Mesothelial cell of epicardium (in vitro differentiated cells): ENCODE results near the gene FAM163B. TPM values are rescaled to one million over a fixed set of nuclear protein-coding genes. Genes with fewer than 3 reads are reported as not detected.

ENCODE experiments used
- DNase-seq, 2 experiments: peaks; one replicate each; pipeline ENCODE4 v3.0.0; 2021; ENCODE audit warnings: low spot score in 2 of 2; ENCODE audit not compliant: unreplicated experiment in 2 of 2
- H3K27ac Mint-ChIP-seq: 2 replicates; pipeline ENCODE4 v1.8.0; 2021; ENCODE audit warnings: mixed read lengths
- H3K27me3 Mint-ChIP-seq: 2 replicates; pipeline ENCODE4 v1.8.0; 2021; ENCODE audit warnings: low read depth, mixed read lengths
- H3K36me3 Mint-ChIP-seq: 2 replicates; pipeline ENCODE4 v1.8.0; 2021; ENCODE audit warnings: mixed read lengths
- H3K4me1 Mint-ChIP-seq: 2 replicates; pipeline ENCODE4 v1.8.0; 2021; ENCODE audit warnings: mixed read lengths
- H3K4me3 Mint-ChIP-seq: 2 replicates; pipeline ENCODE4 v1.8.0; 2021; ENCODE audit warnings: mild to moderate bottlenecking, moderate library complexity, mixed read lengths
- H3K9me3 Mint-ChIP-seq: 2 replicates; pipeline ENCODE4 v1.8.0; 2021; ENCODE audit warnings: mixed read lengths
- total RNA-seq: library from RNA; stranded (reverse); gene quantifications from 3 replicates; pipeline ENCODE4 v1.2.1, GENCODE V29; 2021
- TF ChIP-seq, protein P1 (sequence below): fragments of 200-600 bp; sonication (generic); IDR thresholded peaks from one replicate; pipeline ENCODE4 v1.5.0; 2021; ENCODE audit warnings: antibody characterized with exemption; ENCODE audit not compliant: unreplicated experiment

Gene FAM163B
- total RNA-seq, 1 donor from 2014 or later = 0.72 TPM

DNA sequence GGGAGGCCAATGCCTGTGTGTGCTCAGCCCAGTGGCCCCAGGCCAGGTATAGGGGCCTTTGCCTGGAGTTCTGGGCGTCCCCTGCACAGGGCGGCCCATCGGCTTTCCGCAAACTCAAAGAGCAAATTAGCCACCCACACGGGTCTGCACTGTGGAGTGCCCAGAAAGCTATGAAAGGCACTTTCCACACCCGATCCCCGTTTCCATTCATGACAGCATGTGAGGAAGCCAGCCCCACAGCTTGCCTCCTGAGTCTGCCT lies 32.1 kb upstream of the FAM163B start:
- peaks cover 17% of the 10 kb centered on the region for H3K27me3 Mint-ChIP-seq
- no peak overlapping the region for H3K4me3 Mint-ChIP-seq
- H3K9me3 Mint-ChIP-seq = no peaks in the 10 kb centered on the region
- H3K27ac Mint-ChIP-seq = no peak overlapping the region
- DNase-seq = no peak
- TF ChIP-seq, protein P1, sequence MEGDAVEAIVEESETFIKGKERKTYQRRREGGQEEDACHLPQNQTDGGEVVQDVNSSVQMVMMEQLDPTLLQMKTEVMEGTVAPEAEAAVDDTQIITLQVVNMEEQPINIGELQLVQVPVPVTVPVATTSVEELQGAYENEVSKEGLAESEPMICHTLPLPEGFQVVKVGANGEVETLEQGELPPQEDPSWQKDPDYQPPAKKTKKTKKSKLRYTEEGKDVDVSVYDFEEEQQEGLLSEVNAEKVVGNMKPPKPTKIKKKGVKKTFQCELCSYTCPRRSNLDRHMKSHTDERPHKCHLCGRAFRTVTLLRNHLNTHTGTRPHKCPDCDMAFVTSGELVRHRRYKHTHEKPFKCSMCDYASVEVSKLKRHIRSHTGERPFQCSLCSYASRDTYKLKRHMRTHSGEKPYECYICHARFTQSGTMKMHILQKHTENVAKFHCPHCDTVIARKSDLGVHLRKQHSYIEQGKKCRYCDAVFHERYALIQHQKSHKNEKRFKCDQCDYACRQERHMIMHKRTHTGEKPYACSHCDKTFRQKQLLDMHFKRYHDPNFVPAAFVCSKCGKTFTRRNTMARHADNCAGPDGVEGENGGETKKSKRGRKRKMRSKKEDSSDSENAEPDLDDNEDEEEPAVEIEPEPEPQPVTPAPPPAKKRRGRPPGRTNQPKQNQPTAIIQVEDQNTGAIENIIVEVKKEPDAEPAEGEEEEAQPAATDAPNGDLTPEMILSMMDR = no peak
- no peaks in the 10 kb centered on the region for H3K36me3 Mint-ChIP-seq
- H3K4me1 Mint-ChIP-seq = no peaks in the 10 kb centered on the region

DNA sequence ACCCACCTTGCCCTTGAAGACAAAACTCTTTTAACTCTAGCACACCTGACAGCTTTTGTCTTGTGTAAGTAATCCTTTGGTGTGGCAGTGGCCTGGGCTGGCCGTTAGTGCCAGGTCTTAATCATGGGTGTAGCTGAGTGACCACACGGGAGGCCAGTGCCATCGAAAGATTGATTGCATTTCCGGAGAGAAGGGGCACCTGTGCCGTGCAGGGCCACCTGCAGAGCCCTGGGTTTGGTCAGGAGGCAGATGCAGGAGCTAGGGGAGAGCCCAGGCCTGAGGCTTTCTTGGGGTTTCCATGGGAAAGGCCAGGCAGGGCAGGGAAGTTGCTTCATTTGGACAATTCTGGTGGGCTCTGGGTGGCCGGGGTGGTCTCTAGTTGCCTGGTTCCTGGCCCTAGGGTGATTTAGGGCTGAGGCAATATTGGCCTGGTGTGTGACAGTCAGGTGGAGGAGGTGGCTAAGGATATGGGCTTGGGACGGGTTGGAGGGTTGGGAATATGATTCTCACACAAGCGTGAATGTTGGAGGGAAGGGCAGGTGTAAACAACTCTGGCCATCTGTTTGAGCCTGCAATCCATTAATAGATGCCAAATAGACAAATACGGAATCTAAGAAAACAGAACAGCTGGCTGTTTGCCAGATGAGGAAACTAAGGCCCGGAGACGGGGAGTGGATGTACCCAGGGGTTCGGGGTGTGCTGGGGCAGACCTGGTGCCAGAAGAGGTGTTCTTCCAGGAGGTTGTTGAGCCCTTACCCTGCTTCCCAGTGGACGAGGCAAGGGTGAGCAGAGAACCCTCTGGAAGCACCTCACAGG lies 31.6 kb upstream of the FAM163B start:
- Mint-ChIP-seq H3K27ac (no peak overlapping the region), H3K36me3 (no peaks in the 10 kb centered on the region), H3K9me3 (no peaks in the 10 kb centered on the region), H3K4me1 (no peaks in the 10 kb centered on the region), H3K27me3 (peaks cover 18% of the 10 kb centered on the region), H3K4me3 (no peak overlapping the region)
- no peak for DNase-seq
- TF ChIP-seq, protein P1 = no peak

DNA sequence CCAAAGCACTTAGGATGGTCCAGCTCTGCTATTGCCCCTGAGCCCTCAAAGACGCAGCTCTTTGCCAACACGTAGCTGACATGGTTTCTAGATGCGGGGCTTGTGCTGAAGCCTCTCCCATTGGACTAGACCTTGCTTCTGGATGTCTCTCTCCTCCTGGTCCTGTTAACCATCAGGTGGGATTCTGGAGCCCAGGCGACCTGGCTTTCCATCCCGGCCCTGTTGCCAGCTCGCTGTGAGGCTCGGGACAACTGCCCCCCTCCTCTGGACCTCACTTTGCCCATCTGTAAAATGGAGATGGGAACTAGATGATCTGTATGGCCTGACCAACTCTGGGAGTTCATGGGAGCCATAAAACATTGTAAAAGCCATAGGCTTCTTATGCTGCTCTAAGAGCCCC lies 31.0 kb upstream of the FAM163B start:
- Mint-ChIP-seq H3K4me3 (no peak overlapping the region), H3K27me3 (peaks cover 21% of the 10 kb centered on the region), H3K4me1 (peaks cover under 1% of the 10 kb centered on the region), H3K36me3 (no peaks in the 10 kb centered on the region), H3K27ac (no peak overlapping the region), H3K9me3 (no peaks in the 10 kb centered on the region)
- TF ChIP-seq, protein P1 = no peak
- no peak for DNase-seq

DNA sequence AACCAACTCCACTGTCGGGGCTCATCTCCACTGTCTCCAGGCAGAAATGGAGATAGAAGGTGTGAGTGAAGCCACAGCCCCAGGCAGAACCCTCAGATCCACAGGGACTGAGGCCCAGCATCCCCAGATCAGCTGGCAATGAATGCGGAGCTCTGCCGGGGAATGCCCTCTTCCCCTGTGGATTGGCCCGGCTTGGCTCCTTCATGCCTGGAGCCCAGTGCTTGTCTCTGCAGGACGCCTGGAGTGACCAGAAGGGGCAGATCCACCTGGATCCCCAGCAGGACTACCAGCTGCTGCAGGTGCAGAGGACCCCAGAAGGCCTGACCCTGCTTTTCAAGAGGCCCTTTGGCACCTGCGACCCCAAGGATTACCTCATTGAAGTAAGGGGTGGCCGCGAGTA lies 30.4 kb upstream of the FAM163B start:
- Mint-ChIP-seq H3K4me3 (no peak overlapping the region), H3K9me3 (no peaks in the 10 kb centered on the region), H3K36me3 (no peaks in the 10 kb centered on the region), H3K27me3 (peaks cover 24% of the 10 kb centered on the region), H3K27ac (no peak overlapping the region), H3K4me1 (peaks cover 6% of the 10 kb centered on the region)
- no peak for DNase-seq
- TF ChIP-seq, protein P1 = no peak

DNA sequence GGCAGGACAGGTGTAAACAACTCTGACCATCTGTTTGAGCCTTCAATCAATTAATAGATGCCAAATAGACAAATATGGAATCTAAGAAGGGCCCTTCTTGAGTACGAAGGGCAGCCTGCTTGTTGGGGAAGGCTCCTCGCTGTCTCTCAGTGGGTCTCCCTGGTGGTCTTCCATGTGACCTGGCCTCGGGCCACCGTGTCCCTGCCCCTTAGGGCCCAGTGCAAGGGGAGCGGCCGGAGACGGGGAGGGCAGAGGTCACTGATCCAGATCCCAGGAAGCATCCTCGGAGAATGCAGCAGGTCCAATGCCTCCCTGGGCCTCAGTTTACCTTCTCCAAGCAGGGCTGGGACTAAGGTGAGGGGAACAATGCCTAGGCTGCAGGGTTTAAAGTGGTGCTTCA lies 29.5 kb upstream of the FAM163B start:
- DNase-seq = no peak
- H3K27me3 Mint-ChIP-seq = peaks cover 24% of the 10 kb centered on the region
- TF ChIP-seq, protein P1 = no peak
- no peaks in the 10 kb centered on the region for H3K36me3 Mint-ChIP-seq
- no peaks in the 10 kb centered on the region for H3K9me3 Mint-ChIP-seq
- H3K4me1 Mint-ChIP-seq = peaks cover 12% of the 10 kb centered on the region
- H3K27ac Mint-ChIP-seq = no peak overlapping the region
- H3K4me3 Mint-ChIP-seq = no peak overlapping the region
